Activated naive CD4-positive, alpha-beta T cell (primary cell): ENCODE results near the gene TICRR.

Experiments used
- DNase-seq, 4 experiments: peaks; one replicate each; lab custom pipeline; 2025; lab: John Stamatoyannopoulos, UW

Gene TICRR

GRCh38 chr15:89673165-89673512 is 97.9 kb downstream of the TICRR start:
- no peak for DNase-seq

- DNase-seq = no peak
Observed at GRCh38 chr15:89674526-89674925, 99.3 kb downstream of the TICRR start.

DNA sequence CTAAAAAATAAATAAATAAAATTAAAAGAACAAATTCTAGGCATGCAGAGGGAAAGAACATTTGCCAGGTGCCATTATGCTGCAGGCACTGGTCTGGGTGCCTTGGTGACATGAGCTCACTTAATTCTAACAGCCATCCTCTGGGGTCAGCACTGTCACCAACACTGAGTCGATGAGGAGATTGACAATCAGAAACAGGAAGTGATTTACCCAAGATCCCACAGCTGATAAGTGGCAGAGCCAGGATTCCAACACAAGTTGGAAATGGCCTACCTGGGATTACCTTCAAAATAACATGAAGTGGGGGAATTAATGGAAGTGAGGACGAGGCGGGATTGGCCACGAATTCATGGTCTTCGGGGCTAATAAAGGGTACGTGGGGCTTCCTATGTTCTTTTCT is 100.3 kb downstream of the TICRR start:
- DNase-seq = no peak

DNA sequence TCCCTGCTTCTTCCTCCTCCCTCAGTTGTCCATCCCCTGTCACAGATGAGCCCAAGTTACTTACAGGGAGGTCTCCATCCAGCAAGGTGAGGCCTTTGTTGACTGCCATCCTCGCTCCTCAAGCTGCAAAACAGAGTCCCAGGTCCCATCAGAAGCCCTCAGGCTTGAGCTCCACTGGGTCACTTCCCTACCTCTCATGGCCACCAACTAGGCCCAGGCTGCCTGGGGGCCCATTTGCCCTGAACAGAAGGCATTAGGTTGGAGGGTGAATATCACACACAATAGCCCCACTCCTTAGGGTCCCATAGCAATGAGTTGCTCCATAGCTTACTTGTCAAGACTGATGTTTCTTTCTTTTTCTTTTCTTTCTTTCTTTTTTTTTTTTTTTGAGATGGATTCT is 102.1 kb downstream of the TICRR start:
- DNase-seq = no peak
